H54 (cell line): ENCODE results near the gene CFAP74.
"Not testable (repeated sequence)": the region's sequence is repeated elsewhere in the genome, so short reads cannot be mapped to it uniquely, and the experiment has no call there.

Source experiments
- DNase-seq: peaks from one replicate; pipeline ENCODE4 v3.0.0; 2011; ENCODE audit warnings: low spot score, mixed read lengths; ENCODE audit not compliant: insufficient read length
- FAIRE-seq: peaks from 3 replicates; lab custom pipeline; 2011; peaks lifted over from hg19 to GRCh38; lab: Jason Lieb, UNC
- POLR2A ChIP-seq: IDR thresholded peaks from 2 replicates; pipeline ENCODE4 v1.6.1; 2011; ENCODE audit warnings: low read depth, mild to moderate bottlenecking, low read length

CFAP74 gene

GRCh38 chr1:1981142-1981500 is 22.5 kb downstream of the CFAP74 start:
- DNase-seq (no peak), FAIRE-seq (no peak)
- TF ChIP-seq POLR2A, result no peak

DNA sequence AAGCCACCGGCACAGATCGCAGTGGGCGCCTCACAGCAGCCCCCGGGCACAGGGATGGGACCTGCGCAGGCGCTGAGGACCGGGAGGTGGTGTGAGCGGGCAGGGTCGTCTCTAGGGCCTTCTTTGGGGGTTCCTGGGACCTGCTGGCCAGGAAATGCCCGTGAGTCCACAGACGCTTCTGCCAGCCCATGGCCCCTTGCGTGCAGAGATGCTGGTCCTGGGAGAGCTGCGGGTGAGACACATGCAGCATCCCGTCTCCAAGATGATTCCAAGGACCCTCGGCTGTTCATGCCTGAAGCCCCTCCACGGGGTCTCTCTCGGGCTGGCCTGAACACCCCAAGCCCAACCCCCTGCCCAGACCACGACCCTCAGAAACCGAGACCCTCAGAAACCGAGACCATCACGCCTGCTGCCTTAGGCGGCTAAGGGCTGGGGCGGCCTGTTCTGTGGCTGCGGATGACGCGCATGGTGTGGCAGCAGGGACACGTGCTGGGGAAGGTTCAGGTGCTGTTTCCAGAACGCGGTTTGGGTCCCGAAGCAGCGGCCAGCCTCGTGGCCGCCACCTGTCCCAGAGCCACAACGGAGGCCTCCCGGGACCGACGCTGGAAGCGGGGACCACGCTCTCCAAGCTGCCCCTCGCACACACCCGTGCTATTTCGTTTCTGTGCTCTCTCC is 23.0 kb downstream of the CFAP74 start:
- FAIRE-seq (no peak), DNase-seq (no peak)
- no peak for TF ChIP-seq POLR2A

DNA sequence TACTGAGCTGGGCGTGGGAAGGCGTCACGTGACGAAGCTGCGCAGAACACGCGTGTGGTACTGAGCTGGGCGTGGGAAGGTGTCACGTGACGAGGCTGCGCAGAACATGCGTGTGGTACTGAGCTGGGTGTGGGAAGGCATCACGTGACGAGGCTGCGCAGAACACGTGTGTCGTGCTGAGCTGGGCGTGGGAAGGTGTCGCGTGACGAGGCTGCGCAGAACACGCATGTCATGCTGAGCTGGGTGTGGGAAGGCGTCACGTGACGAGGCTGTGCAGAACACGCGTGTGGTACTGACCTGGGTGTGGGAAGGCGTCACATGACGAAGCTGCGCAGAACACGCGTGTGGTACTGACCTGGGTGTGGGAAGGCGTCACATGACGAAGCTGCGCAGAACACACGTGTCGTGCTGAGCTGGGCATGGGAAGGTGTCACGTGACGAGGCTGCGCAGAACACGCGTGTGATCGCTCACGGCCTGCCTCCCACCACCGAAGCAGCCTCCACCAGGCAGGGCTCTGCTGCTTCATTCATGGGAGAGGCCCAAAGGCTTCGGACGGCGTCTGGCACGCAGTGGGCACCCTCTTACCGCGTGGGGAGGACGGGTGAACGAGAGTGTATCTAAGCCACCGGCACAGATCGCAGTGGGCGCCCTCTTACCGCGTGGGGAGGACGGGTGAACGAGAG is 24.0 kb downstream of the CFAP74 start:
- no peak for FAIRE-seq
- no peak for DNase-seq
- TF ChIP-seq POLR2A, result no peak

GRCh38 chr1:1978690-1979481 is 24.7 kb downstream of the CFAP74 start:
- not testable (repeated sequence) for FAIRE-seq, DNase-seq

DNA sequence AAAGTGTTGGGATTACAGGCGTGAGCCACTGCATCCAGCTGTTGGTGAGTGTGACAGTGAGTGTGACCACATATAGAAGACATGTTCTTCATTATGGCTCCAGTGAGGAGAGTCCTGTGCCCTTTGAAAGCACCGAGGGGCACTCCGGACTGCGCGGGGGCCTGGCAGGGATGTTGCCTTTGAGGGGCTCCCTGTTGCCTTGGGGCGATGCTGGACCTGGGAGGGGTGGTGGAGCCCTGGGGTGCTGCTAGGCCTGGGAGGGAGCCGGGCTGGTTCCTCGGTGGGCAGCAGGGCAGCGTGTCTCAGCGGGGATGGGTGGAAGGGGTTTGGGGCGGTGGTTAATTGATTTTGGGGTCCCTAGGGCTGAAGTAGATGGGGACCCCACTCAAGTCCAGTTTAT is 25.5 kb downstream of the CFAP74 start:
- no peak for DNase-seq
- no peak for FAIRE-seq
- no peak for TF ChIP-seq POLR2A

DNA sequence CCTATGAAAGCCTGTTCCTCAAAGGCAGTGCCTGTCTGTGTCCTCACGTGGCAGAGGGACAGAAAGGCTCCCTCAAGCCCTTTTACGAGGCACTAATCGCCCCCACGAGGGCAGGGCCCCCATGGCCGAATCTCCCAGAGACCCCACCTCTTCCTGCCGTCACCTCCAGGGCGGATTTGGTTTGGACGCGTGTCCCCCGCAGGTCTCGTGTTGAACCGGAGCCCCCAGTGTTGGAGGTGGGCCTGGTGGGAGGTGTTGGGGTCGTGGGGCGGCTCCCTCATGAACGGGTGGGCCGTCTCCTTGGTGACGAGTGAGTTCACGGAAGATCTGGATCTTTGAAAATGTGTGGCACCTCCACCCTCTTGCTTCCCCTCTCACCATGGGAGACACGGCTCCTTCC is 27.6 kb downstream of the CFAP74 start:
- TF ChIP-seq POLR2A, result no peak
- FAIRE-seq (no peak), DNase-seq (no peak)

- FAIRE-seq (no peak), DNase-seq (no peak)
- TF ChIP-seq POLR2A, result no peak
Observed at GRCh38 chr1:1975535-1975934, 28.1 kb downstream of the CFAP74 start.

DNA sequence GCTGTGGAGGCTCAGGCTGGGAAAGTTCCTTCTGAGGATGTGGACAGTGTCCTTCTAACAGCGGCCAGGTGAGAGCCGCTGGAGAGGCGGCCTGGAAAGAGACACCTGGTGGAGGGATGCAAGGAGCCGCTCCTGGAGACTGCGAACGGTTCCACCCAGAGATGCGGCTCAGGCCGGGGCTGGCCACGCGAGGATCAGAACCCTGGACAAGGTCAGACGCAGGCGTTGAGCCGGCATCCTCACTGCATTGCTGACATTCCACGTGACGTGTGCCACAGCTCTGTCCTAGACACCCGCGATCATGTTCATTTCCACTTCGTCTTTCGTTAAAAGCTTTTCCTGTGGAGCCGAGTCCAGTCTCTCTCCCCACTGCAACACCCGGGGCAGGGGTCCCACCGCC is 28.8 kb downstream of the CFAP74 start:
- TF ChIP-seq POLR2A, result no peak
- FAIRE-seq (no peak), DNase-seq (no peak)

DNA sequence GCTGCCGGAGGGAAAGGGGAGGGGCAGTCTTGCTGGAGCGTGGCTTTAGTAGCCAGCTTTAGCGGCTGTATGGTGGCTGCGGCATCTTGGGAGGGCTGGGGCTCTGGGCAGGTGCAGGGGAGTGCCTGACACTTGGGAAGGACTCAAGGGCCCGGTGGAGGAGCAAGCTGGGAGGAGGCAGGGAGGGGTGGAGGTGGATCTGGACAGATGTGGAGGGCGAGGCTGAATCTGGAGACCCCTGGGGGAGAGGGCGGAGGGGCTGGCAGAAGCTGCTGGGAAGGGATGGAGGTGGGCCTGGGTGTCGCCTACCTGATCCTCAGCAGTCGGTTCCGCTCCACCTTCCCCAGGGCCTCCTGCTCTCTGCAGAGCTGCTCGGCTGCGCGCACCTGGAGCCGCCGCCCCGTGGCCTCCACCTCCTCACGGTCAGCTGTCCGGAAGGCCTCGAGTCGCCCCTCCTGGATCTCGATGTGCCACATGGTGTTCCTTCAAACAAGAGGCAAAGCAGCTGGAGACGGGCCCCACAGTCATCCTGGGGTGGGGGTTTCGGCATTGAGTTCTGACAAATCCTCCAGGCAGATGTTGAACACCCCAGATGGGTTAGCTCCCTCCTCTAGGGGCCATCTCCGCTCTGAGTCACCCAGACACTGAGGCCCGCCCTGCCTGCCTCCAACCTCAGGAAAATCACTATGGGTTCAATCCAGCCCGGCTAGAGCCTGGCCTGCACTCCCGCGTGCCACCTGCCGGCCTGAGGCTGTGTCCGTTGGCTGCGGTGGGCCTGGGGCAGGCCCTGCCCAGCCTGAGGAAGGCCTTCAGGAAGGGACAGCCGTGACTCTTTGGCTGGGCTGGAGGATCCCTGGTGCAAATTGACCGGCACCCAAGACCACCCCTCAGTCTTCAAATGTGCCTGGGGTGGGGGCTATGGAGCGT is 29.6 kb downstream of the CFAP74 start:
- TF ChIP-seq POLR2A, result no peak
- no peak for FAIRE-seq
- DNase-seq, result no peak

DNA sequence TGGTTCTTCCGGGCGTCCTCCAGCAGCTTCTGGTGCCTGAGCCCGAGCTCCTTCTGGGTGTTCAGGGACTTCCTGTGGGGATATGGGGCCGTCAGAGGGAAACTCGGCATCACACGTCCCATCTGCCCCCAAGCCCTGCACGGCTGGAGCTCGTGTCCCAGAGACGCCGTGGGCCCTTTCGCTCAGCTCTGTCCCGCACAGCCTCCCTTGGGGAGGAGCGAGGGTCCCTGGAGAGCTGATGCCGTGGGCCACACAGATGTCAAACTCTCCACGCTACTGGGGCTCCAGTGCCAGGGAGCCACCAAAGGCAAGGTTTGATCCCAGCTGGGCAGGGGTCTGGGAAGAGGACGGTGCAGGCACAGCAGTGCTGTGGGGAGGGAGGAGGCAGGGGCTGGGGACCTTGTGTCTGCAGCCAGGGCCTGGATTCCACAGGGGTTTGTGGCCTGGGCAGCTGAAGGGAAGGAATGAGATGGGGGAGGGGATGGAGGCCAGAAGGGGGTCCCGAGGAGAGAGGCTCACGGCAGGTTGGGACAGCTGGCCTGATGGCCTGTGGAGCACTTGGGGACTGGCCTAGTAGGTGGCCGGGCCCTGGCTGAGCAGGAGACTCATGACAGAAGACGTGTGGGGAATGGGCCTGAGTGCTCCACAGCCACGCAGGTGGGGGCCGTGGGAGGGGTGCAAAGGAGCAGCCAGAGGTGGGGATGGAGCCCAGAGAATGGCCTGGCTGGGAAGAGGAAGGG is 30.4 kb downstream of the CFAP74 start:
- FAIRE-seq (no peak), DNase-seq (no peak)
- TF ChIP-seq POLR2A, result no peak

DNA sequence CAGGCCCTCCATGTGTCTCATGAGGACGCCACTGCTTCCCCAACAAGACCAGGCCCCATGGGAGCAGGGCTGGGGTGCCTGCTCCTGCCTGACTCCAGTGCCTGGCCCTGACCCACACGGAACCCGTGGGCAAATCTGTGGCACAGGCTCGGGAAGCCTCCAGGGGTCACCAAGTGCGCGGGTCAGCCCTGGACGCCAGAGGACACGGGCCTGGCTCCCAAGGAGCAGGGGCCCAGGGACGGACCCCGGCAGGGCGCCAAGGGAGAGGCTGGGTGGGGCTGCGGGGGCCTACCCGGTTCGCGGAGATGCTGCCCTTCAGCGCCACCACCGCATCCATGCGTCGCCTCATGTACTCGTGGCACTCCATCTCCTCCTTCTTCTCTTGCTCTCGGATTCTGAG is 31.9 kb downstream of the CFAP74 start:
- no peak for TF ChIP-seq POLR2A
- FAIRE-seq (no peak), DNase-seq (no peak)

DNA sequence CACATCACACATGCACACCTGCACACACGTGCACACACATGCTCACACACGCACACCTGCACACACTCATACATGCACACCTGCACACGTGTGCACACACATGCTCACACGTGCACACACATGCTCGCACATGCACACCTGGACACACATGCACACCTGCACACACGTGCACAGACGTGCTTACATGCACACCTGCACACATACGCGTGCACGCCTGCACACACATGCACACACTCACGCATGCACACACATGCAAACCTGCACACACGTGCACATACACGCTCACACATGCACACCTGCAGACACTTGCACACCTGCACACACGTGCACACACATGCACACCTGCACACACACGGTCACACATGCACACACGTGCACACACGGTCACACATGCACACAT is 32.6 kb downstream of the CFAP74 start:
- FAIRE-seq (no peak), DNase-seq (no peak)
- no peak for TF ChIP-seq POLR2A
